Retinal pigment epithelial cell (primary cell): ENCODE data around the gene HOXA10.

Experiments used
- DNase-seq: peaks from one replicate; pipeline ENCODE4 v3.0.0-alpha.2; 2010; ENCODE audit warnings: low read depth
- H3K4me3 ChIP-seq: 2 replicates; pipeline ENCODE4 v1.5.1; 2011; ENCODE audit warnings: mild to moderate bottlenecking, low read length, control low read depth, moderate library complexity
- TF ChIP-seq, protein P1 (sequence below): conservative IDR thresholded peaks from 2 replicates; pipeline ENCODE4 v1.5.1; 2011; ENCODE audit warnings: low read depth, low read length, control low read depth, inconsistent platforms

HOXA10 gene

DNA sequence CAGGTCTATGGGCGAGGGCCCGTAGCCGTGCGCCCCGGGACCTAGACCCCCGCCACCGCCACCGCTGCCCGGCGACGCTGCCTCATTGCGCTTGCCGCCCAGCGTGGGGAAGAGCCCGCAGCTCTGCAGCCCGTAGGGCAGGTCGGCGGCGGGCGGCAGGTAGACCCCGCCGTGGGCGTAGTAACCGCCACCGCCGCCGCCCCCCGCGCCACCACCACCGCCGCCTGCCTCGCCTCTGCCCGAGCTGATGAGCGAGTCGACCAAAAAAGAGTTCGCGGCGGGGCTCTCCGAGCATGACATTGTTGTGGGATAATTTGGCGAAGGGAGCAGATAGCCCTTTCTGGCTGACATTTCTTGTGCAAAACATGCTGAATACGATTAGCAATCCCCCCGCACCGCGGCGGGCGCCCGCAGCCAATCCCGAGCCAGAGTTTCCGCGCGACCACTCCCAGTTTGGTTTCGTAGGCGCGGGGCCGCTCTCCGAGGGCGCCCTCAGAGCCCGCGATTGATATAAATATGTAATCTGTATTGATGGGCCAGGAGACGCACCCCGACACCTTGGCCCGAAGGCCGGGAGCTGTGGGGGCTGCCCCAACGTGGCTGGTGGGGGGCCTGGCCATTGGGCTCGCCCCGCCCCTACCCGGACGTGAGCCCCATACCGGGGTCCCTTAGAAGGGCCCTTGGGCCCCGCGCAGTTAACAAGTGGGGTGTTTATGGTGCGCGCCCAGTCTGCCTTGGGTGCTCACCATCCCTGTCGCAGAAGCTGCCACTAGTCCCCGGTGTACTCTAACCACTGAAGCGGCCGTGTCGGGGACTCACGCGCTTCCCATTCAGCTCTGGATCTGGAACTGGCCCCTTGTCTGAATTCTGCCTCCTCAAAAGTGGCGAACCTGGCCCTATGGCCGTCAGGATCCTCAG is at the start of gene HOXA10:
Gene HOXA10 (minus strand): TSS at position 365 of the 918 bp plus-strand sequence. CDS start 14 bp downstream, at position 351.
- TF ChIP-seq, protein P1, sequence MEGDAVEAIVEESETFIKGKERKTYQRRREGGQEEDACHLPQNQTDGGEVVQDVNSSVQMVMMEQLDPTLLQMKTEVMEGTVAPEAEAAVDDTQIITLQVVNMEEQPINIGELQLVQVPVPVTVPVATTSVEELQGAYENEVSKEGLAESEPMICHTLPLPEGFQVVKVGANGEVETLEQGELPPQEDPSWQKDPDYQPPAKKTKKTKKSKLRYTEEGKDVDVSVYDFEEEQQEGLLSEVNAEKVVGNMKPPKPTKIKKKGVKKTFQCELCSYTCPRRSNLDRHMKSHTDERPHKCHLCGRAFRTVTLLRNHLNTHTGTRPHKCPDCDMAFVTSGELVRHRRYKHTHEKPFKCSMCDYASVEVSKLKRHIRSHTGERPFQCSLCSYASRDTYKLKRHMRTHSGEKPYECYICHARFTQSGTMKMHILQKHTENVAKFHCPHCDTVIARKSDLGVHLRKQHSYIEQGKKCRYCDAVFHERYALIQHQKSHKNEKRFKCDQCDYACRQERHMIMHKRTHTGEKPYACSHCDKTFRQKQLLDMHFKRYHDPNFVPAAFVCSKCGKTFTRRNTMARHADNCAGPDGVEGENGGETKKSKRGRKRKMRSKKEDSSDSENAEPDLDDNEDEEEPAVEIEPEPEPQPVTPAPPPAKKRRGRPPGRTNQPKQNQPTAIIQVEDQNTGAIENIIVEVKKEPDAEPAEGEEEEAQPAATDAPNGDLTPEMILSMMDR: no peak
- DNase-seq: no peak
- no peak within 1 kb of the TSS for H3K4me3 ChIP-seq

DNA sequence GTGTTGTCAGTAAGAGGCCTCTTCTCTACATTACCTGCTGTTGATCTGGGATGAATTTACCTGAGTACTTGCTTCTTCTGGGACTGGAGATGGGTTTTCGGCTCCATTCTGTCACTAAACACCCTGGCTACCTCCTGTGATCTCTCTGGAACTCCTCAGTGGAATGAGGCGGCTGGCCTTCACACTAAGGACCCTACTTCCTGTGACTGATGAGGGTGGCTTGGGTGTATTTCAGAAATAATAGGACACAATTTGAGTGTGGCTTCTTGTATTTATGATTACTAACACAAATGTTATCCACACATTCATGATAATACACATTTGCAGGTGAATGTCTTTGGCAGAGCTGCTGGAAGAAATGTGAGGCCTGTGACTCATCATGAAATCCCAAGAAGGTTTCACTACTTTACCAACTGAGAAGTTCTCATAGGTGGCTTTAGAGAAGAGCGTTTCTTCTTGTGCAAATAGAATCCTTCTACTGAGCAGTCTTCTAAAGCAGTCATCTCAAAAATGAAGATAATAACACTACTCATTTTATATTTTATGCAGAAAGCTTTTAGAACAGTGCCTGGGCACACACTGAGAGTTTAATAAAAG is 47.2 kb upstream of the HOXA10 start:
- no peak overlapping the region for H3K4me3 ChIP-seq
- TF ChIP-seq, protein P1: no peak
- no peak for DNase-seq

DNA sequence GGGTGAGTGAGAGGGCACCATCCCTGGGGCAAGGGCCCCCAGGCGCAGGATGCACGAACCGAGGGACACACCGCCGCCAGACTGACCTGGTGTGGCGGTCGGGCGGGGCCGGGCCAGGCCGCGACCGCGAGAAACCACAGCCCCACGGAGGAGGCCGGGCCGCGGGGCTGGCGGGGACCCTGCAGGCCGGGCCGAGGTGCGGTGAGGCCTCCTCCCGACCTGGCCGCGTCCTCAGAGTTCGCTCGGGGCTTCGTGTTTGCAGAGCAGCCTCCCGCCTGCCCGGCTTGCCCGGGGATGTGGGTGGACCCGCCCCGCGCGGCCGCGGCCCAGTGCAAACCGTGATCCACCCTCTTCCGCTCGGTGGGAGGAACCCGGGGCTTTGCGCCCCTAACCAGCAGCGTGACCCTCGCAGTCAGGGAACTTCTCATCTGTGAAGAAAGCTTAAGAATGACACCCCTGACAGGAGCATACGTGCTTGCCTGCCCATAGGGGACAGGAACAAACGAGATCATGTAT is 46.4 kb upstream of the HOXA10 start:
- TF ChIP-seq, protein P1: no peak
- DNase-seq: no peak
- no peak overlapping the region for H3K4me3 ChIP-seq

DNA sequence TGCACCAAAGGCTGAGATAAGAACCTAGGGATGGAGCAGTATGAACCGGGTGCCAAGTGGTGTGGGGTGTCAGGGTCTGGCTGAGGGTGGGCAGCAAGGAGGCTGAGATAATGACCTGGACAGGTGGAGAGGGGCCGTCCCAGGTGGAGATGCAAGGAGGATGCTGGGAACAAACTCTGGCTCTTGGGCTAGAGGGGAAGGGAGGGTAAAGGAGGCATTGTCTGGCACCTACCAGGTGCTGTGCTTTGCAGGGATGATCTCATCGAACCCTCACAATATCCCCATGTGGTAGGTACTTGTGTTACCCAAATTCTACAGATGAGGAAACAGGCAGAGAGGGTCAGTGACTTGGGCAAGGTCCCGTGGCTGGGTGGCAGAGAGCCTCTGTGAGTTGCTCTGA is 45.7 kb upstream of the HOXA10 start:
- DNase-seq: no peak
- TF ChIP-seq, protein P1: no peak

DNA sequence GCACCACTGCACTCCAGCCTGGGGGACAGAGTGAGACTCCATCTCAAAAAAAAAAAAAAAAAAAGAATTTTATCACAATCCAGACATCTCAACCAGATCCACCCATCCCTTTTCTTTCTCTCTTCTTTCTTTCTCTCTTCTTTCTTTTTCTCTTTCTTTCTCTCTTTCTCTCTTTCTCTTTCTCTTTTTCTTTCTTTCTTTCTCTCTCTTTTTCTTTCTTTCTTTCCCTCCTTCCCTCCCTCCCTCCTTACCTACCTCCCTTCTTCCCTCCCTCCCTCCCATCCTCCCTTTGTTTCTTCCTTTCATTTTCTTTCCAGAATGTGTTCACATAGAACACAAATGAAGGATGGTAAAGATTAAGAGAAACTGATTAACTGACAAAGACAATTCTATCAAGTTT is 43.8 kb upstream of the HOXA10 start:
- no peak for DNase-seq

More for the DNA sequence above, 45.7 kb upstream of the HOXA10 start:
- H3K4me3 ChIP-seq: no peak overlapping the region

DNA sequence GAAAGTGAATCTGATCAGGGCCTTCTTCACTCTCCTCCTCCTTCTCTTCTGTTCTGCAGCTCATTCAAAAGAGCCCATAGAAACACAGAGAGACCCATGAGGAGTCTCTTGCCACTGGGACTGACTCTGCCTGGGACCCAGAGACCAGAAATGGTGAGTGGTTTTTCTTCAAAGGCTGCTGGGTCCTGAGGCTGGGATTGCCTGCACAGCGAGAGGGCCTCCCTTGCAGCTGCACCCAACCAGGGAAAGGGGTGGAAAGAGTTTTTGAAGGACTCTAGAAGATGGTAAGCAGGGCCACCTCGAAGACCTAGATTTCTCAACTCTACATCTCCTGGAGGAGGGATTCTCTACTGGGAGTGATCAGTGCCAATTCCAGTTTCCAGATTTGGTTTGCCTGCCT is 41.2 kb upstream of the HOXA10 start:
- no peak overlapping the region for H3K4me3 ChIP-seq
- no peak for DNase-seq
- TF ChIP-seq, protein P1: no peak

More for the DNA sequence above, 43.8 kb upstream of the HOXA10 start:
- TF ChIP-seq, protein P1: no peak
- H3K4me3 ChIP-seq: no peak overlapping the region
